Osteoblast (primary cell): ENCODE measurements around the gene TIAM2. TPM values are rescaled to one million over a fixed set of nuclear protein-coding genes. Genes with fewer than 3 reads are reported as not detected.
A peak's percentile ranks its signal among the peaks of the same experiment; 100 is the strongest.

Source experiments
- DNase-seq: peaks from one replicate; pipeline ENCODE4 v3.0.0; 2011; ENCODE audit warnings: low spot score, mixed read lengths; ENCODE audit not compliant: insufficient read length; ENCODE audit errors: missing footprints
- H2AFZ ChIP-seq: 2 replicates; pipeline ENCODE4 v1.6.0; 2011; ENCODE audit warnings: mild to moderate bottlenecking, low read length
- H3K27ac ChIP-seq: 2 replicates; pipeline ENCODE4 v1.5.1; 2011; ENCODE audit warnings: mild to moderate bottlenecking, low read depth, low read length, moderate library complexity
- H3K27me3 ChIP-seq: 2 replicates; pipeline ENCODE4 v1.6.0; 2012; ENCODE audit warnings: mild to moderate bottlenecking, control low read depth, inconsistent platforms, low read length, moderate library complexity; ENCODE audit not compliant: insufficient read depth
- H3K36me3 ChIP-seq: 2 replicates; pipeline ENCODE4 v1.5.1; 2011; ENCODE audit warnings: mild to moderate bottlenecking, low read length, control low read depth, moderate library complexity; ENCODE audit not compliant: insufficient read depth
- H3K4me1 ChIP-seq: 2 replicates; pipeline ENCODE4 v1.5.1; 2011; ENCODE audit warnings: mild to moderate bottlenecking, low read length, control low read depth, moderate library complexity; ENCODE audit not compliant: insufficient read depth
- H3K4me2 ChIP-seq: 2 replicates; pipeline ENCODE4 v1.6.0; 2011; ENCODE audit warnings: mild to moderate bottlenecking, low read length; ENCODE audit not compliant: insufficient read depth
- H3K4me3 ChIP-seq: fragments of 200-600 bp; sonication (generic); 3 replicates; pipeline ENCODE4 v1.5.1; 2012; ENCODE audit warnings: mild to moderate bottlenecking, low read length, inconsistent platforms; ENCODE audit not compliant: insufficient read depth
- H3K79me2 ChIP-seq: 2 replicates; pipeline ENCODE4 v1.6.0; 2012; ENCODE audit warnings: mild to moderate bottlenecking, low read length, control low read depth, inconsistent platforms; ENCODE audit not compliant: insufficient read depth
- H3K9me3 ChIP-seq: 2 replicates; pipeline ENCODE4 v1.5.1; 2011; ENCODE audit warnings: low read depth, low read length, control low read depth
- H4K20me1 ChIP-seq: 2 replicates; pipeline ENCODE4 v1.6.0; 2012; ENCODE audit warnings: mild to moderate bottlenecking, low read length, control low read depth; ENCODE audit not compliant: insufficient read depth
- total RNA-seq: library from RNA; depleted of rRNA; stranded (reverse); fragments of >200 nt; gene quantifications from 2 replicates; pipeline ENCODE4 v1.2.3, GENCODE V29; 2012
- TF ChIP-seq, protein P1 (sequence below): IDR thresholded peaks from 2 replicates; pipeline ENCODE4 v1.5.1; 2011; ENCODE audit warnings: mild to moderate bottlenecking, low read depth, low read length, moderate library complexity; ENCODE audit errors: extremely low read depth

TIAM2 gene
- total RNA-seq, 1 donor = 31.8 TPM

DNA sequence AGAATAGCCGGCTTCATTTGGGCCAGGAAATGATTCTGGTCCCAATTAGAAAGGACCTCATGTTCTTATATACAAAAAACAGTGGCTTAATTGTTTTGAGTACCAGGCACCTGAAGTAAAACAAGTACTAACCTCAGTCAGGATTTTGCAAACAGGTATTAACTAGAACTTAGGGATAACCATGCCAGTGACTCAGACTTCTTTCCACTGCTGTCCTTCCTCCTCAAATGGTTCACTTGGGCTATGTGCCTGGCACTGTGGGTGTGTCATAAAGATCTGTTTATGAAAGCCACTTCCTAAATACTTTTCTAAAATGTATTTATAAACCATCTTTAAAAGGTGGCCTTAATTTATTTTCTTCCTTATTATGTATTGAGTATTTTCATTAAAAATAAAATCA lies 279.4 kb downstream of the TIAM2 start:
- Histone ChIP-seq H3K27ac (peak overlapping the region; percentile 66), H3K27me3 (no peaks in the 10 kb centered on the region), H3K9me3 (no peaks in the 10 kb centered on the region), H3K4me2 (peak overlapping the region; percentile 54), H2AFZ (no peak overlapping the region), H3K4me3 (no peak overlapping the region), H3K4me1 (peaks cover 43% of the 10 kb centered on the region), H3K79me2 (peaks cover 7% of the 10 kb centered on the region), H4K20me1 (no peaks in the 10 kb centered on the region), H3K36me3 (no peaks in the 10 kb centered on the region)
- peak; percentile 66 for DNase-seq
- TF ChIP-seq, protein P1, sequence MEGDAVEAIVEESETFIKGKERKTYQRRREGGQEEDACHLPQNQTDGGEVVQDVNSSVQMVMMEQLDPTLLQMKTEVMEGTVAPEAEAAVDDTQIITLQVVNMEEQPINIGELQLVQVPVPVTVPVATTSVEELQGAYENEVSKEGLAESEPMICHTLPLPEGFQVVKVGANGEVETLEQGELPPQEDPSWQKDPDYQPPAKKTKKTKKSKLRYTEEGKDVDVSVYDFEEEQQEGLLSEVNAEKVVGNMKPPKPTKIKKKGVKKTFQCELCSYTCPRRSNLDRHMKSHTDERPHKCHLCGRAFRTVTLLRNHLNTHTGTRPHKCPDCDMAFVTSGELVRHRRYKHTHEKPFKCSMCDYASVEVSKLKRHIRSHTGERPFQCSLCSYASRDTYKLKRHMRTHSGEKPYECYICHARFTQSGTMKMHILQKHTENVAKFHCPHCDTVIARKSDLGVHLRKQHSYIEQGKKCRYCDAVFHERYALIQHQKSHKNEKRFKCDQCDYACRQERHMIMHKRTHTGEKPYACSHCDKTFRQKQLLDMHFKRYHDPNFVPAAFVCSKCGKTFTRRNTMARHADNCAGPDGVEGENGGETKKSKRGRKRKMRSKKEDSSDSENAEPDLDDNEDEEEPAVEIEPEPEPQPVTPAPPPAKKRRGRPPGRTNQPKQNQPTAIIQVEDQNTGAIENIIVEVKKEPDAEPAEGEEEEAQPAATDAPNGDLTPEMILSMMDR = no peak

DNA sequence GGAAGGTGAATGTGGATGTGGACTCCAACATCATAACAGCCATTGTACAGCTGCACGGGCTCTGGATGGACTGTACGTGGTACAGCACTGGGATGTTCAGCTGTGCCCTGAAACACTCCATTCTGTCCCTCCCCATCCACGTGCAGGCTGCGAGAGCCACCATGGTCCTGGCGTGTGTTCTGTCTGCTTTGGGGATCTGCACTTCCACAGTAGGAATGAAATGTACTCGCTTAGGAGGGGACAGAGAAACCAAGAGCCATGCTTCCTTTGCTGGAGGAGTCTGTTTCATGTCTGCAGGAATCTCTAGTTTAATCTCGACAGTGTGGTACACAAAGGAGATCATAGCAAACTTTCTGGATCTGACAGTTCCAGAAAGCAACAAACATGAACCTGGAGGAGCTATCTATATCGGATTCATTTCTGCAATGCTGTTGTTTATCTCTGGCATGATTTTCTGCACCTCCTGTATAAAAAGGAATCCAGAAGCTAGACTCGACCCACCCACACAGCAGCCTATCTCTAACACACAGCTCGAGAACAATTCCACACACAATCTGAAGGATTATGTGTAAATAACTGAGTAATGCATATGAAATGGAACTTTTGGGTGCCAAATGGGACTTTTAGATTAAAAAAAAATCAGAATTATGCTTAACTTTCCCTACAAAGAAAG lies 280.8 kb downstream of the TIAM2 start:
- Histone ChIP-seq H3K4me3 (no peak overlapping the region), H4K20me1 (no peaks in the 10 kb centered on the region), H3K4me2 (no peak overlapping the region), H3K27me3 (no peaks in the 10 kb centered on the region), H2AFZ (peak overlapping the region; percentile 1), H3K36me3 (peaks cover 8% of the 10 kb centered on the region), H3K4me1 (peaks cover 43% of the 10 kb centered on the region), H3K9me3 (no peaks in the 10 kb centered on the region), H3K79me2 (peaks cover 3% of the 10 kb centered on the region), H3K27ac (no peak overlapping the region)
- no peak for DNase-seq
- TF ChIP-seq, protein P1 = no peak

DNA sequence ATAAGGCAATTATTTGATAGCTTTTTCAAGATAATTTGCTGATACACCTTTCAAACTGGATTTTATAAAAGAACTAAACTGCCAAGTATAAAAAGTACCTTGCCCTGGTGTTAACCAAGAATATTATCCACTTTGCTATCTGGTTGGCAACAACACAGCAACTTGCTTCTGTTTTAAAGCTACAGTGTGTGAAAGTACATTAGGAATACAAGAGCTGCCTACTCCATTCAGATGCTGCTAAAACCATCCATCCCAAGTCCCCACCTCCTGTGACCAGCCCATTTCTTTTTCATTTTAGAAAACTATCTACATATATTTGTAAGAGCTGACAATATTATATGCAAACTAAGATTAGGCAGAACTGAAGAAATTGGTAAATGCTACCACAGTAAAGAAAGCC lies 281.5 kb downstream of the TIAM2 start:
- no peak overlapping the region for H3K4me2 ChIP-seq
- TF ChIP-seq, protein P1 = no peak
- H3K4me1 ChIP-seq = peaks cover 43% of the 10 kb centered on the region
- no peak for DNase-seq
- no peak overlapping the region for H2AFZ ChIP-seq
- H3K9me3 ChIP-seq = no peaks in the 10 kb centered on the region
- H3K36me3 ChIP-seq = peaks cover 8% of the 10 kb centered on the region
- peaks cover 3% of the 10 kb centered on the region for H3K79me2 ChIP-seq
- H3K27ac ChIP-seq = no peak overlapping the region
- H4K20me1 ChIP-seq = no peaks in the 10 kb centered on the region
- no peaks in the 10 kb centered on the region for H3K27me3 ChIP-seq
- H3K4me3 ChIP-seq = no peak overlapping the region

- Histone ChIP-seq H3K27me3 (no peaks in the 10 kb centered on the region), H3K36me3 (peaks cover 8% of the 10 kb centered on the region), H3K9me3 (no peaks in the 10 kb centered on the region), H2AFZ (no peak overlapping the region), H3K4me2 (no peak overlapping the region), H4K20me1 (no peaks in the 10 kb centered on the region), H3K79me2 (peaks cover 3% of the 10 kb centered on the region), H3K27ac (no peak overlapping the region), H3K4me3 (no peak overlapping the region), H3K4me1 (peaks cover 26% of the 10 kb centered on the region)
- DNase-seq = no peak
- TF ChIP-seq, protein P1 = no peak
Observed at GRCh38 chr6:155278319-155279049, 283.4 kb downstream of the TIAM2 start.
